LHCN-M2 (cell line): Measurements from ENCODE around the gene ADGRB3. TPM values are rescaled to one million over a fixed set of nuclear protein-coding genes. Genes with fewer than 3 reads are reported as not detected.
A peak's percentile ranks its signal among the peaks of the same experiment; 100 is the strongest.
"Not testable (repeated sequence)": the region's sequence is repeated elsewhere in the genome, so short reads cannot be mapped to it uniquely, and the experiment has no call there.

Source experiments
- DNase-seq: peaks from one replicate; pipeline ENCODE4 v3.0.0-alpha.2; 2012; ENCODE audit warnings: low read depth
- total RNA-seq: library from RNA; depleted of rRNA; stranded (reverse); fragments of >200 nt; gene quantifications from 2 replicates; pipeline ENCODE4 v1.2.3, GENCODE V29; 2014

ADGRB3 gene
- total RNA-seq, 1 experiment from 2014 or later = not detected

DNA sequence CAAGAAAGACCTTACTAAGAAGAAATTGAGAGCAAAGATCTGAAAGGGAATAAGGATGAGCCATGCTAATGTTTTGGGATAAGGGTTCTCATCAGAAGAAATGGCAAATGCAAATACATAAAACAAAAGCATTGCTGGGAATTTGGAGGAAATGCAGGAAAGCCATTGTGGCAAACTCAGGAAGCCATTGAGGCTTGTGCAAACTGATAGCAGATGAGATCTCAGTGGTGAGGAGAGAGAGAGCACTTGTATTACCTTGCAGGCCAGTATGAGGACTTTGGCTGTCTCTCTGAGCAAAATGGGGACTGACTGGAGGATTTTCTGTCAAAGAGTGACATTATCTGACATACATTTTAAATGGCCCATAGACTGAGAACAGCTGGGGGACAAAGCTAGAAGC is 103.0 kb downstream of the ADGRB3 start:
- DNase-seq = no peak

DNA sequence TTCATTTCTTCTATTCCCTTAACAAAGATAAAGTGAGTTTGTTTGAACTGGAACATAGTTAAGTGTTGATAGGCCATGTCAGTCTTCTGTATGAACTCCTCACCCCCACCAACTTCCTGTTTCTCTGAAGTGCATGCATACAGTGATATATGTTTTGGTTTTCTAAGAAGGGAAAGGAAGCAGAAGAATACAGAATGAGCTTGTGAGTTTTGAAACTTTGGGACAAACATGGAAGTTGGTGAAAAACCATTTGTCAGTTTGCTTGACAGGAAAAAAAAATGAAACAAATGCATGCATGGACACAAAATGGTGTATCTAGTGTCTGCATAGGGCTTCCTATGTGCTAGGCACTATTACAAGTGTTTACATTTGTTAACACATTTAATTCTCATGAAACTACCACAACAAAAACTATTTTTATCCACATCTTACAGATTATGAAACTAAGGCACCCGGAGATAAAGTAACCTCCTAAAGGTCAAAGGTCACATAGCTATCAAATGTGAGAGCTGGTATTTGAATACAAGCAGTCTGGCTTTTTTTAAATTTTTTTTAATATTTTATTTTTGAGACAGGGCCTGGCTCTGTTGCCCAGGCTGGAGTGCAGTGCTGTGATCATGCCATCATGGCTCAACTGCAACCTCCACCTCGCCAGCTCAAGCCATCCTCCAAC is 105.9 kb downstream of the ADGRB3 start:
- no peak for DNase-seq

DNA sequence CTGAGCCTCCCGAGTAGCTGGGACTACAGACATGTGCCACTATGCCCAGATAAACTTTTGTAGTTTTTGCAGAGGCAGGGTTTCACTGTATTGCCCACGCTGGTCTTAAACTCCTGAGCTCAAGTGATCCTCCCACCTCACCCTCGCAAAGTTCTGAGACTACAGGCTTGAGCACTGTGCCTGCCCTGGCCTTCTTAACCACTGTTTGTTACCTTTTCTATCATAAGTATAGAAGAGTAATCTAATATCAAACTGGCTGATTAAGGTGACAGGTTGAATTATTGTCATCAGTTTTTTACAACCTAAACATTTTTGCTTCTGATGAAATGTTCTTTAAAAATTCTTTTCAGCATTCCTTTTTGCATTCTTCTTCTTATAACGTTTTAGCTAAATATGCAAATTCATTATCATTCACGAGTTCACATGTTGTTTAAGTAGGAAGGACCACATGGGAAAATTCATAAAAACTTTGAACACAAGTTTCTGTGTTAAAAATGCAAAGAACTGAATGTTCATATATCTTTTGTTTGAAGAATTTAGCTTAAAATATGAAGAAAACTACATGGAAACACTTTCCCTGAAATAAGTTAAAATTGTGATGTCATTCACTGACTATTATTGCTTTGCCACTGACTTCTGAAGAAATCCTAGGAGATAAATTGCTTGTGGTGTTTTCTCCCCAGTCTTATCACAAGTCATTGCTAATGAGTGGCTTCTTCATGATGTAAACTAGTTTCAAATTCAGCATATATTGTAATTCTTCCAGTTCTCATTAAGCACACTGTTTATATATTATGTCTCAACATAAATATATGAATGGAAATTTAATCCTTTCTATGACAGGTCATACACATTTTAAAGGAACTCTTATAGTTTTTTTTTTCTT is 106.7 kb downstream of the ADGRB3 start:
- no peak for DNase-seq

DNA sequence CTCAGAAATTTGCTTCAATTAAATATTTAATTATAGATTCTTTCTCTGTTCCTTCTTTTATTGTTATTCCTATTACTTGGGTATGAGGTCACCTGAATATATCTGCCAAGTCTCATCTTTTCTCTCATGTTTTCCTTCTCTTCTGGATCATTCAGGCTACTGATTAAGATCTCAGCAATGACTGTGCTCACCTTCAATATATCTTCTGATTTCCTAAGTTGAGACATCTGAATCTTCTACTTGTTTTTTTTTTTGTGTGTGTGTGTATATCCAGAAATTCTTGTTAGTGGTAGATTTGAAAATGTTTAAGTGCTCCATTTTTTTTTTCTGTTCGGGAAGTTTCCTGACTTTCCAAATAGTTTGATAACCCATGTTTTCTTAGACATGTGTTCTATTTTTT is 108.0 kb downstream of the ADGRB3 start:
- DNase-seq = no peak

DNA sequence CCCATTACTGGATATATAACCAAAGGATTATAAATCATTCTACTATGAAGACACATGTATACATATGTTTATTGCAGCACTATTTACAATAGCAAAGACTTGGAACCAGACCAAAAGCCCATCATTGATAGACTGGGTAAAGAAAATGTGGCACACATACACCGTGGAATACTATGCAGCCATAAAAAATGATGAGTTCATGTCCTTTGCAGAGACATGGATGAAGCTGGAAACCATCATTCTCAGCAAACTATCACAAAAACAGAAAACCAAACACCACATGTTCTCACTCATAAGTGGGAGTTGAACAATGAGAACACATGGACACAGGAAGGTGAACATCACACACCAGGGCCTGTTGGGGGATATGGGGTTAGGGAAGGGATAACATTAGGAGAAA is 109.3 kb downstream of the ADGRB3 start:
- not testable (repeated sequence) for DNase-seq

GRCh38 chr6:68746376-68746775 is 111.3 kb downstream of the ADGRB3 start:
- DNase-seq = no peak

- no peak for DNase-seq
These were observed 112.2 kb downstream of the ADGRB3 start for GRCh38 chr6:68747110-68747790.

DNA sequence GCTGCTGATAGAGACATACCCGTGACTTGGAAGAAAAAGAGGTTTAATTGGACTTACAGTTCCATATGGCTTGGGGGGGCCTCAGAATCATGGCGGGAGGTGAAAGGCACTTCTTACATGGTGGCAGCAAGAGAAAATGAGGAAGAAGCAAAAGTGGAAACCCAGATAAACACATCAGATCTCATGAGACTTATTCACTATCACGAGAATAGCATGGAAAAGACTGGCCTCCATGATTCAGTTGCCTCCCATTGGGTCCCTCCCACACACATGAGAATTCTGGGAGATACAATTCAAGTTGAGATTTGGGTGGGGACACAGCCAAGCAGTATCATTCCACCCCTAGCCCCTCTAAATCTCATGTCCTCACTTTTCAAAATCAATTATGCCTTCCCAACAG is 112.8 kb downstream of the ADGRB3 start:
- not testable (repeated sequence) for DNase-seq

DNA sequence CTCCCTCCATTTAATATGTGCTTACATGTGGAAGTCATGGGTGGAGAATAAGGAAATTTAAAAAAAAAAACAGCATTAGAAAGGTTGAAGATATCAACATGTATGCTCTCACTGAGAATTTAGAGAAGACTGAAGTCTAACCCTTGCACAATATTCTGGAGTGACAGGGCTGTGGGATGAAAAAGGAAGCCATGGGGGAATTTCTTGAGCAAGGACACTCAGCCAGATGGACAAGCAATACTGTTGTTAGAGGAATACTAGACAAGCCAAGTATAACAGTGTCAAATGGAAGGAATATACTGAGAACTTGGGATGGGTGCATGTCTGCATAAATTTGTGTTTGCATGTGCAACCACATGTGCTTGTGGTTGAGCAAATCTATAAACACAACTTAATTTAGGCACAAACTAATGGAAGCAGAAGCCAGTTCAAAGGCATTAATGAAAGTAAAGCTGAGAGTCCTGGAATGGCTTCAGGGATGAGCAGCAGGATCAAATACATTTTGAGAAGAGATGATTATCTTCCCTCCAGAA is 119.7 kb downstream of the ADGRB3 start:
- DNase-seq = no peak

GRCh38 chr6:68756454-68757375 is 121.6 kb downstream of the ADGRB3 start:
- DNase-seq = no peak

DNA sequence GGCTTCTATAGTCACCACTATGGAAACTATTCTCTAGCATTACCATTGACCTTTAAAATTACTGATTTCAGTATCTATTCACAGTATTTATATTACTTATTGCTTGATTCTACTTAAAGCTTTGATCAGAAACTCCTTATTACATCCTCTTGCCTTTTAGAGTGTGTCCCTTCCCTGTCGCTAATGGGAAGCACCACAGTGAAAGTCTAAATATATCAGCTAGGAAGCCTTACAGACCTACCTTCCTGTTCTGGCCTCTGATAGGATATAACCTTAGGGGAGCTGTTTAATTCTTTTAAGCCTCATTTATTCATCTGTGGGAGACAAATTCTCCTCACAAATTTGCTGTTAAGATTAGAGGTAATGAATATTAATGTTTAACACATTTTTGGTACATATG is 122.7 kb downstream of the ADGRB3 start:
- DNase-seq = no peak

GRCh38 chr6:68758559-68758958 is 123.5 kb downstream of the ADGRB3 start:
- DNase-seq = no peak

DNA sequence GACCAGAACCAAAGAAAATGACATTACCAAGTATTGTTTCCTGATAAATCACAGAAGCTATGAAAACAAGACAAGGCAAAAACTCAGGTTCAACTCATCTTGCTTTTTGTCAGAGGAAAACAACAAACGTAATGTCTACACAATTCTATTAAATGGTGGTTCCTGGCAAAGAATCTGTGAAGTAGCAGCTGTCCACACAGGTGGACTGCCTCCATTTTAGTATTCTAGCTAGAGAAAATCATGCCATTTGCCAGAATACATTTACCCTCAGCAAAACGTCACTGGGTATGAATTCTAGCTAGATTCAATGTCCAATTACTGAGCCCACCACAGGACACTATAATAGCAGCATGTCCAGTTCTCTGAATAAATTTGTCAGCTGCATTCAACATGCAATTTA is 125.4 kb downstream of the ADGRB3 start:
- no peak for DNase-seq

DNA sequence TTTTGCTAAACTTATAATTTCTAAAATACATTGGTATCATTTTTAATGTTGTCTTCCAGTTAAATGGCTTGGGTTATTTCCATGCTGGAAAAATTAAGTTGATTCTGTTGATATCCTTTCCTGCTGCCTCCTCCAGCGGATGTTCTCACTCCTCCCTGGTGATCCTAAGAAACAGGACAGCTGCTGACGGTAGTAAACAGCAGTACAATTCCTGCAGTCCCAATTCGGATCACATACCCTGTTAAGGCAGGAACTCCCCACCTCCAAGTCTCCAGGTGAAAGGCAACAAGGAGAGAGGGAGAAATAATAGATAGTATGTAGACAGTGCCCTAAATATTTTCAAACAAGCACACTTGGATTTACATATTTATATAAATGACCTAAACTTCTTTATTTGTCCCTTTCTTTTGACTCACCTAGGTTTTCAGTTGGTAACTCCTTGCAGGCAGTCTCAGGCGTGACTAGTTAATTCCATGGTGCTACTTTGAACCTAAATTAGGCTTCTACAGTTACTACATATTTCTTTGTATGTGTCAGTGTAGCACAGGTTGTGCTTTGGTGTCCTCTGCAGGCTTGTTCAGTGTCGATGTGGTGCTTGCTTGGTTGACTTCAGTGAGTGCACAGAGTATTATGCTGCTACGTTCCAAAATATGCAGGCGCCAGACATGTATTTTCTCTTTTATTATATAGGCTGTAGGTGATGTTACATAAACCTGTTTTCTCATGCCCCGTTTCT is 126.0 kb downstream of the ADGRB3 start:
- DNase-seq = no peak

DNA sequence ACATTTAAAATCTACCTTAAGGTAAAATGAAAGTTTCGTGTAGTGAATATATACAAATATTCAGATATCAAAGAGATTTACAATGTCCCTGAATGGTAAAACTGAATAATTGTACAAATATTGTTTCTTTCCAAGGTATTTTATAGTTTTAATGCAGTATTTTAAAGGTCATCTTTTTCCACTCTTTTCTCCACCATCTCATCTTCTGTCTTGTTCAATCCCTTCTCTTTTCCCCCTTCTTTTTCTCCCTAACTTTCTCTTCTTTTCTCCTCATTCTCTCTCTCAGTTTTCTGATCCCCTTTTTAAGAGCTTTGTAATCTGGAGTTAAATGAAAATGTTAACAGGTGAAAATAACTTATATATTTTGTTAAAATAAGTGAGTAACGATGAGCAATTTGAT is 126.9 kb downstream of the ADGRB3 start:
- DNase-seq = no peak

- no peak for DNase-seq
These were observed 136.3 kb downstream of the ADGRB3 start for GRCh38 chr6:68771426-68771825.

- no peak for DNase-seq
These were observed 139.8 kb downstream of the ADGRB3 start for GRCh38 chr6:68774843-68775242.

DNA sequence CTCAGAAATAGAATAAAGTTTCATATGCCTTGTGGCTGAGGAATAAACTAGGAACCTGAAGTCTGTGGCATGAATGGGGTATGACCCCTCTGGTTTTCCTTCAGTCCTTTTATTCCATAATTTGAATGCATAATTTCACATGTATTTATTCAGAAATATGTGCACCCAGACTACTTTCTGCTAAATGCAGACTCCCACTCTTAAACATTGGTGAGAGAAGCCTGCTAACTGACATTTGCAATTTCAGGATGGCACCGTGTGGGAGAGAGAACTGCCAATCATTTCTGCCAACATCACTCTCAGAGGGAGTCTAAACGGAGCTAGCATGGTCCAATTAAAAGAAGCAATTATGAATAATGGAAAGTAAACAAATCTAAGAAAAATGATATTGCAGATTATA is 141.3 kb downstream of the ADGRB3 start:
- DNase-seq = no peak

DNA sequence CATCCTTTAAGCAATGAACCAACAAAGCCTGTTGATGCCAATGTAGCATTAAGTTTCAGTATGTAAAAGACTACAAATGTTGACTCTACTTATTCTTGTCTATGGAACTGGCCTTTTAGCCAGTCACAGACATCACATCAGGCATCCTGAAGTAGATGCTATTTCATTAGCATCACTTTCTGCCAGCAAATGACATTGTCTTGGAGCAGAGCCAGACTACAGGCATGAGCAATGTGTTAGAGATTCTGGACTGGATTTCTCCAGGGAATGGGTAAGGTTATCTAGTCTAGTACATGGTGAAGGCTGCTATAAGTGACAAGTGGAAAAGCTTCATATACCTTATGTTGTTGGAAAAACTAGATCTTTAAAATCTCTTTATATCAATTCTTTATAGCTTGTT is 142.9 kb downstream of the ADGRB3 start:
- peak; percentile 14 for DNase-seq

GRCh38 chr6:68778356-68779020 is 143.4 kb downstream of the ADGRB3 start:
- DNase-seq = peak; percentile 22
